NCI-H128 (cell line): Measurements from ENCODE around the gene DLG2.
"Not testable (repeated sequence)": the region's sequence is repeated elsewhere in the genome, so short reads cannot be mapped to it uniquely, and the experiment has no call there.

Experiments used
- DNase-seq: peaks from one replicate; lab custom pipeline; 2025; ENCODE audit not compliant: unreplicated experiment; lab: John Stamatoyannopoulos, UW

DLG2 gene

DNA sequence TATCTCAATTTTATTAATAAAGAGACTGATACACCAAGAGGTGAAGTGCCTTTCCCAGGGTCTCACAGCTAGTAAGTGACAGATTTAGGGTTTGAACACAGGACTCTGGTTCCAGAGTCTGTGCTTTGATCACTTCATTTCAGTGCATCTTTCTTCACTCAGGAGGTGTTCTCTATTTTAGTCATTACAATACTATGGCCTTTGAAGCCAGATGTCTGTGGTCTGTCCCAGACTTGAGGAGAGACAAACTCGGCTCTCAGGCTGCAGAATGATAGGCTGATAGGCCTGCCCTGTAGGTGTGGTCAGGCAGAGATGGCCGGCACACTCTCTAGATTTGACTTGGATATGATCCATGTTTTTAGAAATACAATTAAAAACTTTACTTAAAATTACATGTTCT is 1862.5 kb downstream of the DLG2 start:
- DNase-seq, result no peak

DNA sequence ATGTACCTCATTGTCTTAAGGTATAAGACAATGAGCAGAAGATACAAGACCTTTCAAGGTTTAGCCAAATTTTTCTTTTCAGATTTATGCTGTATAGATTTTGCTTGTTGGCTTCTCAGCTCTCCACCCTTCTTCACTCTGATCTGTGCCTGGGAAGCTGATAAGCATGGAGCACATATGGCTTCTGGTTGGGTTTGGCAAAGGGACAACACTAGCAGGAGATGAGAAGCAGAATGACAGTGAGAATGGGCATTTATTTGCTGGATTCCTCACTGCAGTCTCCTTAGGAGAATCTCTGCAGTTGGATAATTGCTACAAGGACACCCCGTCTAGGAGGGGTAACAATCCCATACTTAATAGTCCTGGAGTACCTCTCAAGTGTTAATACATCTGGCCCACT is 1866.2 kb downstream of the DLG2 start:
- no peak for DNase-seq

- no peak for DNase-seq
Observed at GRCh38 chr11:83759148-83759547, 1868.0 kb downstream of the DLG2 start.

- no peak for DNase-seq
Observed at GRCh38 chr11:83751041-83751440, 1876.1 kb downstream of the DLG2 start.

DNA sequence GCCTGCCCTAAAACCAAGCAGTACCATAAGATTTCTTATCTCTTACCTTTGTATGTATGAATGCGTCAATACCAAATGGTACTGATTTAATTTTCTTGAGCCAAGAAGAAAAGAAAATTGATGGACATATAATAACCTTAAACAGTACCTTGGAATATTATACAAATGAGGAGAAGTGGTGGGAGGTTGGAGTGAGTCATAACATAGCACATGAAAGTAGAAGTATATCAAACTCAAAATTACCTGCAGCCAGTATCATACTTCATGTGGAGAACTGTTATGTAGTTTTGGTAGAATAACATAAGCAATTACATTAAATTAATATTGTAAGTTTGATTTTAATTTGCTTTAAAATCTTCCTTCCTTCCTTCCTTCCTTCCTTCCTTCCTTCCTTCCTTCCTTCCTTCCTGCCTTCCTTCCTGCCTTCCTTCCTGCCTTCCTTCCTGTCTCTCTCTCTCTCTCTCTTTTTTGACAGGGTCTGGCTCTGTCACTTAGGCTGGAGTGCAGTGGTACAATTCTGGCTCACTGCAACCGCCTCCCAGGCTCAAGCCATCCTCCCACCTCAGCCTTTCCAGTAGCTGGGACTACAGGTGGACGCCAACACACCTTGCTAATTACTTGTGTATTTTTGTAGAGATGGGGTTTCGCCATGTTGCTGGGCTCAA is 1880.1 kb downstream of the DLG2 start:
- DNase-seq, result no peak

DNA sequence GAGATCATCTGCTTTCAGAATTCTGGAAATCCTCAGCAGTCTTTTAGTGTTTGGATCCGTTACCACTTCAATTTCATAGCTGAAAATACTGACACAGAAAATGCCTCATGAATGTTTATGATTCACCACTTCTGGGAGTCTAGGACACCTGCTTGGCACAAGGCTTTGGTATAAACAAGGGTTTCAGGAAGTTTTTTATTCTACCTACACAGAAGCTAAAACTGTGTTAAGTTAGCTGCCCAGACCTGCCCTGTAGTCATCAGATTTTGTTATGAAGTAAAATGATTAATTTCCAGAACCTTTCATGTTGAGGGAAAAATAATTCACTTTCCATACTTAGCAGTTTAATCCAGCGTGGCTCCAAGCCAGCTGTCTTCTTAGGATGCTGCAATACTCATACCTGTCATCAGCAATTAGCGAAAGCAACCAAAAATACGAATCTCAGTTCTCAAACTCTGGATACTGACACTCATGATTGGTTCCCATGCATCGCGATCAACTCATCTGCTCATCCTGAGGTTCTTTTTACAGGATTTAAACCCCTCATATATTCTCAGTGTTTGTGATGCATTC is 1882.4 kb downstream of the DLG2 start:
- DNase-seq, result no peak

DNA sequence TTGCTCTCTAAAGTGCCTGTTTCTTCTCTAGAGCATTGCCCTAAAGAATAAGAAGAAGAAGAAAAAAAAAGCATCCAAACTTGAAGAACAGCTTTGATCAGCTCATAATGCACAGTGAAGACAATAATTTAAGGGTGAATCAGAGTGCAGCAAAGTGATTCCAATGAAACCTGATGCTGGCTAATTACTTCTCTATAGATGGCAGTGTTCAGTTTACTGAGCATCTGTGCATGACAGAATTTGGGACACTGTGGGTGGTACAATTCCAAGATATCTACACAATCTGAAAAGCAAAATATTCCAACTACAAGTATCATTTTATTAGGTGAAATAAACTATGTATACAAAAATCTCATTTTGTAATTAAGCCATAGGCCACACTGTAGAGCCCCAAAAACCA is 1890.5 kb downstream of the DLG2 start:
- no peak for DNase-seq

- no peak for DNase-seq
Observed at GRCh38 chr11:83734120-83734519, 1893.0 kb downstream of the DLG2 start.

- DNase-seq, result not testable (repeated sequence)
Observed at GRCh38 chr11:83731288-83731687, 1895.9 kb downstream of the DLG2 start.

DNA sequence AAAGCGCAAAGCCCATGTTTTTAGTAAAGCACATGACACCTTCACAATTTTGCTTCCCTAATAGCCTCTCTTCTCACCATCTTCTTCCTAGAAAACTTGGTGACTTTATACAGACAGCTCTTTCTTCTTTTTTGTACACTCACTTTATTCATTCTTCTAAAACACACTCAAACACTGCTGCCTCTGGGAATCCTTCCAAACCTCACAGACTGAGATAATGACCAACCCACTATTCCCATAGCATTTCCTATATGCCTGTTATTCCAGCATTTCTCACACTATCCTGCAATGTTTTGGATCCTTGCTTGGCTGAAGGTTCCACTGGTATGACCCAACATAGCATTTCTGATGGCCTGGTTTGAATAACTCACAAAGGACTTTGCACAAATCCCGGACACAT is 1898.9 kb downstream of the DLG2 start:
- DNase-seq, result no peak

- no peak for DNase-seq
Observed at GRCh38 chr11:83727251-83727650, 1899.9 kb downstream of the DLG2 start.

DNA sequence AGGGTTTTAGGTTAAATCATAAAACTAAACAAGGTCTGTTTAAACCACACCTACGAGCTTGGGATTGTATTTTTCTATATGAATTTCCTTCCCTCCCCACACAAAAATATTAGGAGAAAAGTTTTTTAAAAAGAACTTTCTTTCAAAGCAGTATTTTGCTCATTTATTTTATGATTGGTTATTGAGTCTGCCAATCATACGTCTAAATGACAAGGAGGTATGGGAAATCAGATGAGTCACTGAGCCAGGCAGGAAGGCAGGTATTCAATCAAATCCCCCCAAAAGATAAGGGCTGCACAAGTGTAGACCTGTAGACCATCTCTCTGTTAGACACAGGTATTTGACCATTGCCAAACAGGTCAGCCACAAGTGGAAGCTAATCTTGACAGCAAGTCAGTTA is 1900.8 kb downstream of the DLG2 start:
- DNase-seq, result no peak

DNA sequence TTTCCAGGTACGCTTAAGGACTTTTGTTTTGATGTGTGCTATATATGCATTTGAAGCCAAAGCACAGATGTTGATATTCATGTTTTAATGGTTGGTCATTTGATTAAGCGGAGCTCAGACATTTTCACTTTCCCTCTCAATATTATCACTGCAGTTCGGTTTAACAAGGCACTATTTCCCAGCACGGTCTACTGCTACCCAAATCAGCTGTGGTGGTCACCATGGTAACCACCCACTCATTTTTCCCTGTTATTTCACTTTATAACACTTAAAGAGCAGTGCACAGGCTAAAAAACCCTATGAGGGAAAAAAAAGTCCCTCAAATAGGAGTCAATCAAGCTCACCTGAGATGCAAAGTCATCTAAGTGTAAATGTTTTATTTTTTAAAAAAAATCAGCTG is 1901.4 kb downstream of the DLG2 start:
- no peak for DNase-seq

DNA sequence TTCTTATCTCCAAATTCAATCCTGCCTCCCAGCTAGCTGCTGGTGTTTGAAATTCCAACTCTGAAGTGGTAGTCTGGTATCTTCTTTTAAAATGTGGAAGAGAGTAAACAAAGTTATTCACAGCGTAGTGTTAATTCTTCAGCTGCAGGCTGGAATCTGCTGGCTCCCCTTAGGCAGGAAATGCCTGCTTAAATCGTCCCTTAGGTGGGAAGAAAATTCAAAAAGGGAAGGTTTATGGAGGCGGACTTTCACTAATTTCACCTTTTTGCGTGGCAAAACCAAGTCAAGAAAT is 1901.9 kb downstream of the DLG2 start:
- no peak for DNase-seq

- no peak for DNase-seq
Observed at GRCh38 chr11:83723999-83724398, 1903.1 kb downstream of the DLG2 start.

DNA sequence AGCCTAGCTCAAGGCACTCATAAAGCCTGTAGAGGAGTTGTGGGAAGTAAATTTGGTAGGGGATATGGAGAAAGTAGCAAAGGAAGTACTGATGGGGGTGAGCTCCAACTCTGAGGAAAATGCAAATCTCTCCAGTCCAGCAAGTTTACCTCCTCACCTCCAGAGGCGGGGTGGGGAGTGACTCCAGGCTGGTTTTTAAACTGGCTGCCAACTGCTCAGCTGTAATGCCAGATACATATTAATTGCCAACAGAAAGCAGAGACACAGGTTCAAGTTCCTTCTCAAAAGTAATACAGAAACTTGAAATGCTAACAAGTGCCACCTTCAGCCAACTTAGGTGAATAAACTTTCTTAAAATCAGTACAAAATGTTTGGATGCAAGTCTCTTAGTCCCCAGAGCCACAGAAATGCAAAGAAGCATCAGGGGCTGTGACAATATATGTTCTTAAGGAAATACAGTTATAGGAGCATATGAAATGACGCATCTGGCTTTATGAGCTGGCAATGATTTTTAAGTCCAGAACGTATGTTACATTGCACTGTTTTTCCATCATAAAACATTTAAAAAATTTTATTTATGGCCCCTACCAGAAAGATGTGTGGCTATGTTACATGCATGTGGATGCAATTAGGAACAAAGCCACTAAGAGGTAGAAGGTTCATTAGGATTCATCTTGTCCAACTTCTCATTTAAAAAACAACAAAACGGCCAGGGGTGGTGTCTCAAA is 1904.6 kb downstream of the DLG2 start:
- DNase-seq, result no peak

DNA sequence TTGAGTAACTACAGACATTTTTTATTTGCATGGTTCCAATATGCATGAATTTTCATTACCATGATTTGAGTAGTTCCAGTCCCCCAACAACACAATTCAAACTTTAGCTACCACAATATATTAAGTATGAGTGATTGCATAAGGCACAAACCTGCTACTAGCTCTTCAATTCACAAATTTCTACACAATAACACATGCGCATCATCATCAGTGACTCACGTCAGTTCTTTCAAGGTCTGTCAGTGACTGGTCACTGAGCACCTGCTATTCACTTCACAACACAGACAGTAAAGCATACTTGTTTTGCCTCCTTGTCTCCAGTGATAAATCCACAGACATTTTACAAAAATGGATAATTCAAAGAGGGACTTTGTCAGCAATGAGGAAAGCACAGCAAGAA is 1905.9 kb downstream of the DLG2 start:
- no peak for DNase-seq

- no peak for DNase-seq
Observed at GRCh38 chr11:83720675-83721074, 1906.5 kb downstream of the DLG2 start.

DNA sequence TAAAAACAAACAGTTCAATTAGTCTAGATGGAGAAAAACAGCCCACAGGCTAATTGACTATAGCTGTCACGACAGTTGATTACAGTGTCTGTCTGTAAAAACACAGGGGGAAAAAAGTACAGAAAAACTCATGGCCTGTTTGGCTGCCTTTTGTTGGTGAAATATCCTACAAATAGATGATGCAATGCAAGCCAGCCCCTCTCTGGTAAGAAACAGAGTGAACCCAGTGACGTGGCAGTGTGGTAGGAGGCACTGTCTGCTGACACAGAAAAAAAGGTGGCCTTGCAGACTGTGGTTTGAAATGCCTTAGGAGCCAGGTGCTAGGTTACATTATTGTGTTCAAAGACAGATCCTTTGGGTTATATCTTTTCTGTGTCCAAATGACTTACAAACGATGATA is 1909.6 kb downstream of the DLG2 start:
- DNase-seq, result no peak

DNA sequence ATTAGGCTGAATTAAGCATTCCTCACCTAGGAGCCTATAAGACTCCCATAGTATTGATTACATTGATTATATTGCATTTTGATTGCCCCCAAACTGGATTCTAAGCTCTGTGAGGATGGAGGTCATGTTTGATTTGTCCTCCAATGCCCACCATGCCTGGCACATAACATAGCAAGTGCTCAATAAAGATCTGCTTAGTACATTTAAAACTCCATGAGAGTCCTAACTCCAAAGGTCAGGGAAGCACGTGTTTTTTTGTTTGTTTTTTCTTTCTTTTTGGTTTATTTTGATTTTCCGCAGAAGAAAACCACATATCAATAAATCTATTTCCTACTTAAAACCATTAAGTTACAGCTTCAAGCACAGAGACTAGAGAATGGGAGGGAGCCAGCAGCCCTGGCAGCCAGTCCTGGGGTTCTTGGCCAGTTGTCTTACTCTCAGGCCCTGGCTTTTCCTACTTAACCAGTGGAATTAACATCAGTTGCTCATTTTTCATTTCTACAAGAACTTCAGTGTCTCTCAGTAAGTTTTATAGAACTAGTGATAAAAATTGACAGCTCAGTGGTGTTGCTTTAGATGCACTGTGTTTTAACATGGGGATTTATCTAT is 1911.1 kb downstream of the DLG2 start:
- DNase-seq, result no peak

DNA sequence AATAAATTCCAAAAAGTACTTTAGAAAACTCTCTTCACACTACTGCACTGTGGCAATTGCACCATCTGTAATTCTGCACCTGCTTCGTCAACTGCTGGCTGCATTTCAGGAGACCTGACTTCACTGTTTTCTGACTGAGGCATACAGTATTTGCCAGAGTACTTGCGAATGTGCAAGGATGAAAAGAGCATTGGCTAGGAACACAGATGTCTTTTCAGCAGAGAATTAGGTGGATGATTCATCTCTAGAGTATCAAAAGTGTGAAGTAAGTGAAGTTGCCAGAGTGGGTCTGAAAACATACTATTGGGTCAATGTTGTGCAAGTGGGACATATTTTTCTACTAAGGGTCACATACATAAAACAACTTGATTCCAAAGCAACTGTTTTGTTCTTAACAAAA is 1913.4 kb downstream of the DLG2 start:
- no peak for DNase-seq

DNA sequence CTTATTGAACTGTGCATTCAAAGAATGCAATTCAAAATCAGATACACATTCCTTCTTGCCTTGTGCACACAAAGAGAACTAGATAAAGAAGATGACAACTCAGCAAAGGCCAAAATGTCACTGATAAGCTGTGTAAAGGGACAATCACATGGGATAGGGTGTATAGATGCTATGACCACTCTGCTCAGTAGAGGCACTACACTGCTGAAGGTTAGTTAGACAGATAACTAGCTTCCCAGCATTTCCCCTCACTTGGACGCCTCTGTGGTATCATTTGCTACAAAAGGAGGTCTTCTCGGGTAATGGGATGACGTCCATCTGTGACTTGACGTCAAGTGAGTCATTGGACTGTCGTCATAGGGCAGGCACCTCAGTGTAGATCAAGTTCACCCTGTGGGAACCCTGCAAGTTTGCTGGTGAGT is 1916.0 kb downstream of the DLG2 start:
- DNase-seq, result no peak
